ENCODE results near the gene SUCLA2. TPM values are rescaled to one million over a fixed set of nuclear protein-coding genes. Genes with fewer than 3 reads are reported as not detected.

SUCLA2 gene
- total RNA-seq, 4 donors from 2014 or later, result 56.8 to 68.6 (median 60.9) TPM

GRCh38 chr13:48040896-48041295, 39.8 kb upstream of the SUCLA2 start:
- no peak for TF ChIP-seq CTCF (IDR thresholded peaks at IDR 0.05)
- TF ChIP-seq POLR2AphosphoS5 (IDR thresholded peaks at IDR 0.05), result no peak
- TF ChIP-seq POLR2A (IDR thresholded peaks at IDR 0.05), result no peak
- TF ChIP-seq EP300 (IDR thresholded peaks at IDR 0.05), result no peak
- no peak overlapping the region for H3K27ac ChIP-seq
- no peak for ATAC-seq
- H3K4me1 ChIP-seq, result peaks cover 0 to 19% (median 7%) of the 10 kb centered on the region in 3 donors
- 83 to 100% methylated on average over 1 of the region's 1 CpG for WGBS, 2 donors (ENCODE audit: low coverage in 1 of 2)
- H3K9me3 ChIP-seq, result no peaks in the 10 kb centered on the region
- peaks cover 1 to 15% of the 10 kb centered on the region in 2 donors for H3K36me3 ChIP-seq
- no peaks in the 10 kb centered on the region for H3K27me3 ChIP-seq
- no peak overlapping the region for H3K4me3 ChIP-seq

- Histone ChIP-seq H3K9me3 (no peaks in the 10 kb centered on the region), H3K36me3 (peaks cover 0 to 15% of the 10 kb centered on the region in 2 donors), H3K27ac (no peak overlapping the region), H3K4me3 (no peak overlapping the region), H3K27me3 (no peaks in the 10 kb centered on the region), H3K4me1 (peaks cover 0 to 19% (median 7%) of the 10 kb centered on the region in 3 donors)
- TF ChIP-seq POLR2AphosphoS5 (IDR thresholded peaks at IDR 0.05), result no peak
- no peak for TF ChIP-seq POLR2A (IDR thresholded peaks at IDR 0.05)
- no peak for TF ChIP-seq EP300 (IDR thresholded peaks at IDR 0.05)
- TF ChIP-seq CTCF (IDR thresholded peaks at IDR 0.05), result no peak
- no peak for ATAC-seq
Measured at GRCh38 chr13:48040049-48040448, 39.0 kb upstream of the SUCLA2 start.

DNA sequence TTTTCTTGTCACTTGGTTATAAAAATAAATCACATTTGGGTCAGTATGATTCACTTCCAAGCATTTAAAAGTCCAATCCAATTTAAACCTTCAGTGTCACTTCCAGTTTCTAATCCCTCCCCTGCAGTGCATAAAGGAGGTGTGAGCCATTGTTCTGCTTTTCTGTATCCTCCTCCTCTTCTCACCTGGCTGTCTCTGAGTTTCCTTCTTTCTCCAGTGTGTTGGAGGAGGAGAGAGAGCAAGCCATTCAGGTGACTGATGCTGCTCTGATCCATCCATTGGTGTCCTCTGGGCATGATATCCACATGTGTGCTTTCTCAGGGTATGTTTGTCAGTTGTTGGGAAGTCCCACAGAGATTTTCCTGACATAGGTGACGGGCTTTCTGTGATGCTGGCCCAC, 37.7 kb upstream of the SUCLA2 start:
- H3K9me3 ChIP-seq, result no peaks in the 10 kb centered on the region
- 89 to 100% methylated on average over 1 of the region's 1 CpG for WGBS, 2 donors (ENCODE audit: low coverage in 1 of 2)

GRCh38 chr13:48037346-48038173, 36.5 kb upstream of the SUCLA2 start, which contains the start of gene NUDT15:
Gene NUDT15 (plus strand): TSS chr13:48037726. CDS start chr13:48037747, 21 bp downstream.
- H3K9me3 ChIP-seq, result no peaks in the 10 kb centered on the region
- H3K4me3 ChIP-seq, result peak within 1 kb of the TSS; percentile 53 to 77
- H3K4me1 ChIP-seq, result peaks cover 0 to 19% (median 7%) of the 10 kb centered on the region in 3 donors
- no peaks in the 10 kb centered on the region for H3K27me3 ChIP-seq
- H3K36me3 ChIP-seq, result peaks cover 0 to 15% of the 10 kb centered on the region in 2 donors
- ATAC-seq, result peak; percentile 98
- peak within 1 kb of the TSS; percentile 77 to 99 (median 97) for H3K27ac ChIP-seq
- 0 to 1% methylated on average over 2 to 12 of the region's 82 CpGs for WGBS, 2 donors (ENCODE audit: low coverage in 1 of 2)
- TF ChIP-seq POLR2AphosphoS5 (IDR thresholded peaks at IDR 0.05), result peak; percentile 93
- peak; percentile 92 to 98 (median 98) for TF ChIP-seq CTCF (IDR thresholded peaks at IDR 0.05)
- TF ChIP-seq EP300 (IDR thresholded peaks at IDR 0.05), result peak; percentile 33
- TF ChIP-seq POLR2A (IDR thresholded peaks at IDR 0.05), result peak; percentile 85 to 88

More for the DNA sequence above, 37.7 kb upstream of the SUCLA2 start:
- peaks cover 0 to 19% (median 7%) of the 10 kb centered on the region in 3 donors for H3K4me1 ChIP-seq
- peaks cover 0 to 15% of the 10 kb centered on the region in 2 donors for H3K36me3 ChIP-seq
- peak overlapping the region in 1 of 2 donors; percentile 53 for H3K4me3 ChIP-seq
- ATAC-seq, result no peak
- H3K27me3 ChIP-seq, result no peaks in the 10 kb centered on the region
- no peak for TF ChIP-seq CTCF (IDR thresholded peaks at IDR 0.05)
- TF ChIP-seq POLR2A (IDR thresholded peaks at IDR 0.05), result no peak
- TF ChIP-seq POLR2AphosphoS5 (IDR thresholded peaks at IDR 0.05), result no peak
- TF ChIP-seq EP300 (IDR thresholded peaks at IDR 0.05), result no peak
- H3K27ac ChIP-seq, result peak overlapping the region in 3 of 4 donors; percentile 77 to 98 (median 96)
